Measurements from ENCODE around the gene CD38. TPM values are rescaled to one million over a fixed set of nuclear protein-coding genes. Genes with fewer than 3 reads are reported as not detected.
A peak's percentile ranks its signal among the peaks of the same experiment; 100 is the strongest.

CD38 gene
- total RNA-seq, 1 experiment from 2014 or later, result 0.07 TPM

DNA sequence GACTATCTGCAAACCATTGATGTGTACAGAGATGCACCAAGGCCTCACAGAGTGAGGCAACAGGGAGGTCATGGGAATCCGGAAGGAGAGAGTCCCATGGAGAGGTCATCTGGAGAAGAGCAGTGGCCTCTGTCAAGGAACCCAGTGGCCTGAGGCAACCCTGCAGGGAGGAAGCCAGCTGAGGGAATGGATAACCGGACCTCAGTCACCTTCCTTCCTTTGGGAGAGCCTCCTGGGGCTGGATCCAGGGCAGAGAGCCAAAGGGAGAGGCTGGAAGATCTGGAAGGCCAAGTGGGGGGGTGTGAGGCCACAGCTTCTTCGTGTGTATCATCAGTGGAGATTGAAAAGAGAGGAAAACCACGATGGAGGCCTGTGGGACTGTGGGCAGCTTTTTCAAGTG, 24.3 kb upstream of the CD38 start:
- H4K8ac ChIP-seq (replicated peaks; ENCODE audit: insufficient read length, low read depth, low read length), result no peak overlapping the region
- no peak overlapping the region for H3K23ac ChIP-seq (ENCODE audit: insufficient read length, low read depth, low read length)
- peaks cover 8 to 10% of the 10 kb centered on the region in 2 experiments; a peak in 2 of 4 replicates for H3K4me1 Mint-ChIP-seq
- H3K9me3 Mint-ChIP-seq, result no peaks in the 10 kb centered on the region; a peak in 1 of 5 replicates
- H2AK5ac ChIP-seq (ENCODE audit: insufficient read length, low read length), result no peak overlapping the region
- H3K79me2 ChIP-seq (ENCODE audit: insufficient read depth, low read length), result no peaks in the 10 kb centered on the region
- H3K27ac ChIP-seq (ENCODE audit: insufficient read length, low read depth, low read length), result no peak overlapping the region
- no peak overlapping the region for H3K14ac ChIP-seq (ENCODE audit: insufficient read depth, low read length)
- no peaks in the 10 kb centered on the region for H4K20me1 ChIP-seq (ENCODE audit: control insufficient read depth, insufficient read depth, insufficient read length)
- H3K9me3 ChIP-seq (ENCODE audit: control insufficient read depth, low read depth, low read length), result no peaks in the 10 kb centered on the region
- no peak overlapping the region for H3K18ac ChIP-seq (ENCODE audit: insufficient read length, low read depth, low read length)
- H3K4me3 Mint-ChIP-seq, result no peak overlapping the region
- no peak for DNase-seq
- H3K4me1 ChIP-seq (ENCODE audit: insufficient read depth, low read length), result no peaks in the 10 kb centered on the region
- H3K4me2 ChIP-seq (ENCODE audit: insufficient read depth, insufficient read length, low read length), result no peak overlapping the region
- no peaks in the 10 kb centered on the region for H3K23me2 ChIP-seq (ENCODE audit: insufficient read length, low read depth, low read length, poor library complexity, severe bottlenecking)
- H2AFZ ChIP-seq (ENCODE audit: low read length), result no peak overlapping the region
- TF ChIP-seq, protein P1, sequence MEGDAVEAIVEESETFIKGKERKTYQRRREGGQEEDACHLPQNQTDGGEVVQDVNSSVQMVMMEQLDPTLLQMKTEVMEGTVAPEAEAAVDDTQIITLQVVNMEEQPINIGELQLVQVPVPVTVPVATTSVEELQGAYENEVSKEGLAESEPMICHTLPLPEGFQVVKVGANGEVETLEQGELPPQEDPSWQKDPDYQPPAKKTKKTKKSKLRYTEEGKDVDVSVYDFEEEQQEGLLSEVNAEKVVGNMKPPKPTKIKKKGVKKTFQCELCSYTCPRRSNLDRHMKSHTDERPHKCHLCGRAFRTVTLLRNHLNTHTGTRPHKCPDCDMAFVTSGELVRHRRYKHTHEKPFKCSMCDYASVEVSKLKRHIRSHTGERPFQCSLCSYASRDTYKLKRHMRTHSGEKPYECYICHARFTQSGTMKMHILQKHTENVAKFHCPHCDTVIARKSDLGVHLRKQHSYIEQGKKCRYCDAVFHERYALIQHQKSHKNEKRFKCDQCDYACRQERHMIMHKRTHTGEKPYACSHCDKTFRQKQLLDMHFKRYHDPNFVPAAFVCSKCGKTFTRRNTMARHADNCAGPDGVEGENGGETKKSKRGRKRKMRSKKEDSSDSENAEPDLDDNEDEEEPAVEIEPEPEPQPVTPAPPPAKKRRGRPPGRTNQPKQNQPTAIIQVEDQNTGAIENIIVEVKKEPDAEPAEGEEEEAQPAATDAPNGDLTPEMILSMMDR (conservative IDR thresholded peaks at IDR 0.05), result no peak
- H3K27me3 ChIP-seq (ENCODE audit: insufficient read depth, low read length), result no peaks in the 10 kb centered on the region
- H4K91ac ChIP-seq (ENCODE audit: insufficient read length, low read depth, low read length), result no peak overlapping the region
- no peak overlapping the region for H3K9ac ChIP-seq (ENCODE audit: extremely low read depth, insufficient read length, low read length)
- H3T11ph ChIP-seq (ENCODE audit: low read length), result no peak overlapping the region
- H3K27me3 Mint-ChIP-seq (ENCODE audit: low read depth), result no peaks in the 10 kb centered on the region
- H2BK5ac ChIP-seq (ENCODE audit: insufficient read length, low read length), result no peak overlapping the region
- no peak overlapping the region for H2BK20ac ChIP-seq (ENCODE audit: low read depth, low read length, poor library complexity, severe bottlenecking)
- no peaks in the 10 kb centered on the region for H3K79me1 ChIP-seq (ENCODE audit: insufficient read depth, low read depth, low read length, poor library complexity, severe bottlenecking)
- no peak overlapping the region for H3K4ac ChIP-seq (ENCODE audit: low read depth, low read length)
- no peak overlapping the region for H3K56ac ChIP-seq (ENCODE audit: insufficient read length, low read depth, low read length)
- WGBS (ENCODE audit: extremely low coverage, insufficient read length, low lambda C conversion rate), result no CpG with 5 or more reads among the region's 4 CpGs
- H2BK120ac ChIP-seq (ENCODE audit: low read depth, low read length, poor library complexity, severe bottlenecking), result no peak overlapping the region
- no peak overlapping the region for H2BK15ac ChIP-seq (ENCODE audit: low read depth, low read length)
- H3K36me3 Mint-ChIP-seq (ENCODE audit: insufficient read depth in 1 of 3, low read depth in 3 of 3), result no peaks in the 10 kb centered on the region
- H4K5ac ChIP-seq (ENCODE audit: insufficient read length, low read depth, low read length), result no peak overlapping the region
- H2BK12ac ChIP-seq (ENCODE audit: insufficient read length, low read depth, low read length), result no peak overlapping the region
- peak overlapping the region in 2 of 3 experiments; percentile 35 to 54; a peak in 4 of 7 replicates for H3K27ac Mint-ChIP-seq

All from H9 (cell line).